ENCODE data around the gene MXD3. TPM values are rescaled to one million over a fixed set of nuclear protein-coding genes. Genes with fewer than 3 reads are reported as not detected.

MXD3 gene
- total and polyA plus RNA-seq, 2 experiments from 2014 or later: 9.9 to 11.6 TPM

DNA sequence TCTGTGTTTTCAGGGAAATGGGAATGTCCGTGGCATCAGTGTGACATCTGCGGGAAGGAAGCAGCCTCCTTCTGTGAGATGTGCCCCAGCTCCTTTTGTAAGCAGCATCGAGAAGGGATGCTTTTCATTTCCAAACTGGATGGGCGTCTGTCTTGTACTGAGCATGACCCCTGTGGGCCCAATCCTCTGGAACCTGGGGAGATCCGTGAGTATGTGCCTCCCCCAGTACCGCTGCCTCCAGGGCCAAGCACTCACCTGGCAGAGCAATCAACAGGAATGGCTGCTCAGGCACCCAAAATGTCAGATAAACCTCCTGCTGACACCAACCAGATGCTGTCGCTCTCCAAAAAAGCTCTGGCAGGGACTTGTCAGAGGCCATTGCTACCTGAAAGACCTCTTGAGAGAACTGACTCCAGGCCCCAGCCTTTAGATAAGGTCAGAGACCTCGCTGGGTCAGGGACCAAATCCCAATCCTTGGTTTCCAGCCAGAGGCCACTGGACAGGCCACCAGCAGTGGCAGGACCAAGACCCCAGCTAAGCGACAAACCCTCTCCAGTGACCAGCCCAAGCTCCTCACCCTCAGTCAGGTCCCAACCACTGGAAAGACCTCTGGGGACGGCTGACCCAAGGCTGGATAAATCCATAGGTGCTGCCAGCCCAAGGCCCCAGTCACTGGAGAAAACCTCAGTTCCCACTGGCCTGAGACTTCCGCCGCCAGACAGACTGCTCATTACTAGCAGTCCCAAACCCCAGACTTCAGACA lies 17.7 kb downstream of the MXD3 start:
- Histone ChIP-seq H2AFZ (no peak overlapping the region), H3K27ac (ENCODE audit: low read depth) (no peak overlapping the region), H3K36me3 (ENCODE audit: insufficient read depth) (peaks cover 60% of the 10 kb centered on the region), H3K9me2 (ENCODE audit: insufficient read depth) (no peaks in the 10 kb centered on the region), H4K20me1 (replicated peaks; ENCODE audit: insufficient read depth) (peaks cover 39% of the 10 kb centered on the region), H3K27me3 (ENCODE audit: insufficient read depth) (no peaks in the 10 kb centered on the region), H3K4me2 (no peak overlapping the region), H3K4me3 (no peak overlapping the region), H3F3A (replicated peaks; ENCODE audit: low read depth) (peaks cover 28% of the 10 kb centered on the region), H3K4me1 (ENCODE audit: insufficient read depth) (peaks cover 24% of the 10 kb centered on the region), H3K79me2 (replicated peaks; ENCODE audit: insufficient read depth) (peaks cover 13% of the 10 kb centered on the region; the same call in 1 of the 2 replicates)
- ATAC-seq: no peak
- no peak overlapping the region for H3K27ac Mint-ChIP-seq
- peaks cover 22% of the 10 kb centered on the region for H3K27me3 Mint-ChIP-seq (ENCODE audit: insufficient read depth, low read depth, poor library complexity)
- peaks cover 31% of the 10 kb centered on the region for H3K4me1 Mint-ChIP-seq
- TF ChIP-seq, protein P1, sequence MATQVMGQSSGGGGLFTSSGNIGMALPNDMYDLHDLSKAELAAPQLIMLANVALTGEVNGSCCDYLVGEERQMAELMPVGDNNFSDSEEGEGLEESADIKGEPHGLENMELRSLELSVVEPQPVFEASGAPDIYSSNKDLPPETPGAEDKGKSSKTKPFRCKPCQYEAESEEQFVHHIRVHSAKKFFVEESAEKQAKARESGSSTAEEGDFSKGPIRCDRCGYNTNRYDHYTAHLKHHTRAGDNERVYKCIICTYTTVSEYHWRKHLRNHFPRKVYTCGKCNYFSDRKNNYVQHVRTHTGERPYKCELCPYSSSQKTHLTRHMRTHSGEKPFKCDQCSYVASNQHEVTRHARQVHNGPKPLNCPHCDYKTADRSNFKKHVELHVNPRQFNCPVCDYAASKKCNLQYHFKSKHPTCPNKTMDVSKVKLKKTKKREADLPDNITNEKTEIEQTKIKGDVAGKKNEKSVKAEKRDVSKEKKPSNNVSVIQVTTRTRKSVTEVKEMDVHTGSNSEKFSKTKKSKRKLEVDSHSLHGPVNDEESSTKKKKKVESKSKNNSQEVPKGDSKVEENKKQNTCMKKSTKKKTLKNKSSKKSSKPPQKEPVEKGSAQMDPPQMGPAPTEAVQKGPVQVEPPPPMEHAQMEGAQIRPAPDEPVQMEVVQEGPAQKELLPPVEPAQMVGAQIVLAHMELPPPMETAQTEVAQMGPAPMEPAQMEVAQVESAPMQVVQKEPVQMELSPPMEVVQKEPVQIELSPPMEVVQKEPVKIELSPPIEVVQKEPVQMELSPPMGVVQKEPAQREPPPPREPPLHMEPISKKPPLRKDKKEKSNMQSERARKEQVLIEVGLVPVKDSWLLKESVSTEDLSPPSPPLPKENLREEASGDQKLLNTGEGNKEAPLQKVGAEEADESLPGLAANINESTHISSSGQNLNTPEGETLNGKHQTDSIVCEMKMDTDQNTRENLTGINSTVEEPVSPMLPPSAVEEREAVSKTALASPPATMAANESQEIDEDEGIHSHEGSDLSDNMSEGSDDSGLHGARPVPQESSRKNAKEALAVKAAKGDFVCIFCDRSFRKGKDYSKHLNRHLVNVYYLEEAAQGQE (IDR thresholded peaks at IDR 0.05; ENCODE audit: unreplicated experiment): no peak
- no peak for DNase-seq (ENCODE audit: low spot score)
- H3K9me3 Mint-ChIP-seq: no peaks in the 10 kb centered on the region; the same call in 2 of the 3 replicates
- H3K4me3 Mint-ChIP-seq: no peak overlapping the region
- H3K36me3 Mint-ChIP-seq (ENCODE audit: low read depth): peaks cover 92% of the 10 kb centered on the region

DNA sequence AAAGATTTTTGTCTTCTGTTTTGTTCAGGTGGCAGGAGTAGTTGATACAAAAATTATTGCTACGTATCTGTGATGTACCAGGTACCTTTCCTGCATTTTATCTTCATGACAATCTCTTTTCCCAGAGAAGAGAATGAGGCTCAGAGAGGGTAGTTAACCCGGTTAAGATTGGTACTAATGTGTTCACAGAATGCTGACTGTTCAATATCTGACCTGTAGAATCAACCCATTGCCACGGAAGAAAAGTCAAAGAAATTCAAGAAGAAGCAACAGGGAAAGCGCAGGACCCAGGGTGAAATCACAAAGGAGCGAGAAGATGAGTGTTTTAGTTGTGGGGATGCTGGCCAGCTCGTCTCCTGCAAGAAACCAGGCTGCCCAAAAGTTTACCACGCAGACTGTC lies 20.0 kb downstream of the MXD3 start:
- H3K36me3 Mint-ChIP-seq (ENCODE audit: low read depth): peaks cover 95% of the 10 kb centered on the region
- ATAC-seq (no peak), DNase-seq (ENCODE audit: low spot score) (no peak)
- Histone ChIP-seq H3K4me3 (no peak overlapping the region), H3F3A (replicated peaks; ENCODE audit: low read depth) (peaks cover 25% of the 10 kb centered on the region), H4K20me1 (replicated peaks; ENCODE audit: insufficient read depth) (peaks cover 47% of the 10 kb centered on the region), H3K27me3 (ENCODE audit: insufficient read depth) (no peaks in the 10 kb centered on the region), H3K4me2 (no peak overlapping the region), H2AFZ (no peak overlapping the region), H3K27ac (ENCODE audit: low read depth) (no peak overlapping the region), H3K4me1 (ENCODE audit: insufficient read depth) (peaks cover 3% of the 10 kb centered on the region), H3K36me3 (ENCODE audit: insufficient read depth) (peaks cover 75% of the 10 kb centered on the region), H3K9me2 (ENCODE audit: insufficient read depth) (no peaks in the 10 kb centered on the region), H3K79me2 (replicated peaks; ENCODE audit: insufficient read depth) (peaks cover 13% of the 10 kb centered on the region; the same call in 1 of the 2 replicates)
- H3K9me3 Mint-ChIP-seq: no peaks in the 10 kb centered on the region
- no peak overlapping the region for H3K4me3 Mint-ChIP-seq
- peaks cover 16% of the 10 kb centered on the region for H3K27me3 Mint-ChIP-seq (ENCODE audit: insufficient read depth, low read depth, poor library complexity)
- H3K27ac Mint-ChIP-seq: no peak overlapping the region
- H3K4me1 Mint-ChIP-seq: peaks cover 9% of the 10 kb centered on the region
- TF ChIP-seq, protein P2, sequence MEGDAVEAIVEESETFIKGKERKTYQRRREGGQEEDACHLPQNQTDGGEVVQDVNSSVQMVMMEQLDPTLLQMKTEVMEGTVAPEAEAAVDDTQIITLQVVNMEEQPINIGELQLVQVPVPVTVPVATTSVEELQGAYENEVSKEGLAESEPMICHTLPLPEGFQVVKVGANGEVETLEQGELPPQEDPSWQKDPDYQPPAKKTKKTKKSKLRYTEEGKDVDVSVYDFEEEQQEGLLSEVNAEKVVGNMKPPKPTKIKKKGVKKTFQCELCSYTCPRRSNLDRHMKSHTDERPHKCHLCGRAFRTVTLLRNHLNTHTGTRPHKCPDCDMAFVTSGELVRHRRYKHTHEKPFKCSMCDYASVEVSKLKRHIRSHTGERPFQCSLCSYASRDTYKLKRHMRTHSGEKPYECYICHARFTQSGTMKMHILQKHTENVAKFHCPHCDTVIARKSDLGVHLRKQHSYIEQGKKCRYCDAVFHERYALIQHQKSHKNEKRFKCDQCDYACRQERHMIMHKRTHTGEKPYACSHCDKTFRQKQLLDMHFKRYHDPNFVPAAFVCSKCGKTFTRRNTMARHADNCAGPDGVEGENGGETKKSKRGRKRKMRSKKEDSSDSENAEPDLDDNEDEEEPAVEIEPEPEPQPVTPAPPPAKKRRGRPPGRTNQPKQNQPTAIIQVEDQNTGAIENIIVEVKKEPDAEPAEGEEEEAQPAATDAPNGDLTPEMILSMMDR (conservative IDR thresholded peaks at IDR 0.05; ENCODE audit: low read depth in 2 of 2): no peak

Data from GM23338 (cell line).